T-helper 17 cell (primary cell): Measurements from ENCODE around the gene DYRK1A. TPM values are rescaled to one million over a fixed set of nuclear protein-coding genes. Genes with fewer than 3 reads are reported as not detected.
"Not testable (repeated sequence)": the region's sequence is repeated elsewhere in the genome, so short reads cannot be mapped to it uniquely, and the experiment has no call there.

ENCODE experiments used
- ATAC-seq: fragments of 150-1000 bp; cut with Tn5 transposase; 2 replicates; pipeline ENCODE4 v1.10.0; 2021; ENCODE audit warnings: mild to moderate bottlenecking, moderate library complexity
- DNase-seq, 3 donors: peaks; one replicate each; pipeline versions ENCODE4 v3.0.0 to v3.0.0-alpha.2; 2020 to 2021
- H3K9me3 ChIP-seq: one replicate; pipeline ENCODE4 v1.7.0; 2013; ENCODE audit warnings: low read length, mild to moderate bottlenecking; ENCODE audit not compliant: control insufficient read depth, poor library complexity, severe bottlenecking
- H3K27ac Mint-ChIP-seq: one replicate; pipeline ENCODE4 v1.8.0; 2022; ENCODE audit warnings: mild to moderate bottlenecking, moderate library complexity, mixed read lengths
- H3K27me3 Mint-ChIP-seq: one replicate; pipeline ENCODE4 v1.8.0; 2022; ENCODE audit warnings: mixed read lengths
- H3K36me3 Mint-ChIP-seq: one replicate; pipeline ENCODE4 v1.8.0; 2022; ENCODE audit warnings: low read depth, mixed read lengths
- H3K4me1 Mint-ChIP-seq: one replicate; pipeline ENCODE4 v1.8.0; 2022; ENCODE audit warnings: mild to moderate bottlenecking, mixed read lengths
- H3K4me3 Mint-ChIP-seq: one replicate; pipeline ENCODE4 v1.8.0; 2022; ENCODE audit warnings: mild to moderate bottlenecking, moderate library complexity, mixed read lengths
- total RNA-seq, 4 donors: library from RNA in 2 of 4; stranded (reverse) in 2 of 4; gene quantifications; one replicate each; pipeline ENCODE4 v1.2.3 and lab custom pipeline; 2022 to 2026

The DYRK1A gene
- total RNA-seq, 2 donors from 2014 or later, result 123 to 149 TPM

DNA sequence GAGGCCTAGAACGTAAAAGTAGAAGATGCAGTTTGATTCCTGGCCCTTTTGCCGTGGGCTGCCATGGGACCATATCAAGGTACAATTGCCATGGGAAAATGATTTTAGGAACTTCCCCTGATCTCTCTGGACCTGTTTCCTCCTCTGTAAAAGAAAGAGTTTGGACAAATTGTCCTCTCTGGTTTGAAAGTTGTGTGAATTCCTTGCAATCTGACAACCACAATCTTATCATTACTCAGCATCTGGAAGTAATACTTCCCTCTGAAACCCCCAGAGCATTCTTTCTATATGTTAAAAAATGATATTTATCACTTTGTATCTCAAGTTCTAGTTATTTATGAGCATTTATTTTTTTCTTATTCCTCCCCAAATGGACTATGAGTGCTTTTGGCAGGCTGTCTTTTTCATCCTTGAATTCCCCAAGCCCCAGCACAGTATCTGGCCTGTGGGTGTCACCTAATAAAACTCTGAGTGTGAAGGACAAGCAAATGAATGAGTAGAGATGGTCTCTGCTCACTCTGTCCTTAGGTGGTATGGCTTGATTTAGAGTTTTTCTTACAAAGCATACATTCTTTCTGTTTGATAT is 181.1 kb downstream of the DYRK1A start:
- DNase-seq (no peak), ATAC-seq (no peak)
- H3K9me3 ChIP-seq, result no peaks in the 10 kb centered on the region
- Mint-ChIP-seq H3K4me1 (peaks cover 7% of the 10 kb centered on the region), H3K27ac (no peak overlapping the region), H3K27me3 (peaks cover 36% of the 10 kb centered on the region), H3K4me3 (no peak overlapping the region), H3K36me3 (peaks cover 4% of the 10 kb centered on the region)

DNA sequence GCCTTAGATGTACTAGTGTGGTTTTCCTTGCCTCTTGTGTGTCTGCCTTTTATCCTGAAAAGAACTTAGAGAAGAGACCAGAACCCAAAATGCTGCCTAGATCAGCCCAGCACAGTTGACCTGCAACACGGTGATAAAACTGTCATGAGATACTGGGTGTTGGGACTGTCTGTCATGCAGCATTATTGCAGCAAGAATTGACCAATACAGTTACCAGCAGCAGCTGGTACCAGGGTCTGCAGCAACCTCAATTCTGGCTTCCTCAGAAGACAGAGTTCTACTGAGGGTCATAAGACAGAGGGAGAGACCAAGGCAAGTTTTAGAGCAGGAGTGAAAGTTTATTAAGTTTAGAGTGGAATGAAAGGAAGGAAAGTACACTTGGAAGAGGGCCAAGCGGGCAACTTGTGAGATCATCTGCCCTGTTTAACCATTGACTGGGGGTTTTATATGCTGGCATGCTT is 182.0 kb downstream of the DYRK1A start:
- no peak for ATAC-seq
- Mint-ChIP-seq H3K4me1 (peaks cover 7% of the 10 kb centered on the region), H3K36me3 (peaks cover 6% of the 10 kb centered on the region), H3K4me3 (no peak overlapping the region), H3K27ac (no peak overlapping the region), H3K27me3 (peaks cover 44% of the 10 kb centered on the region)
- no peaks in the 10 kb centered on the region for H3K9me3 ChIP-seq
- no peak for DNase-seq

DNA sequence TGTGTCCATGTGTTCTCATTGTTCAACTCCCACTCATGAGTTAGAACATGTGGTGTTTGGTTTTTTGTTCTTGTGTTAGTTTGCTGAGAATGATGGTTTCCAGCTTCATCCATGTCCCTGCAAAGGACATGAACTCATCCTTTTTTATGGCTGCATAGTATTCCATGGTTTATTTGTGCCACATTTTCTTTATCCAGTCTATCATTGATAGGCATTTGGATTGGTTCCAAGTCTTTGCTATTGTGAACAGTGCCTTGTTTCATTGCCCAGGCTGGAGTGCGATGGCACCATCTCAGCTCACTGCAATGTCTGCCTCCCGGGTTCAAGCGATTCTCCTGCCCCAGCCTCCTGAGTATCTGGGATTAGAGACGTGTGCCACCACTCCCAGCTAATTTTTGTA is 183.2 kb downstream of the DYRK1A start:
- H3K27ac Mint-ChIP-seq, H3K4me3 Mint-ChIP-seq, DNase-seq, ATAC-seq, H3K4me1 Mint-ChIP-seq, H3K36me3 Mint-ChIP-seq, H3K9me3 ChIP-seq: not testable (repeated sequence)
- peaks cover 49% of the 10 kb centered on the region for H3K27me3 Mint-ChIP-seq

DNA sequence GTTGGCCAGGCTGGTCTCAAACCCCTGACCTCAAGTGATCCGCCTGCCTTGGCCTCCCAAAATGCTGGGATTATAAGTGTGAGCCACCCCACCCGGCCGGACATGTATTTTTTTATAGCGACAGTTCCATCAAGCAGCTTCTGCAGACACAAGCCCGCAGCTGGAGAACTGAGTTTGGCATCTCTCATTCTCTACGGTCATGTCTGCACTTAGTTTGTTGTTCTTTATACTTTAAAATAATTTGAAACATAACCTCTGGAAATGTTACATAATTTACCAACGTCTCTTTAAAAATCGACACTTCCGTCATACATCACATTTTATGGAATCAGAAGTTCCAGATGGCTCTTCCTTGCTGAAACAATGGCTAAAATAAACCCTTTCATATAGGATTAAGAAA is 183.6 kb downstream of the DYRK1A start:
- peaks cover 6% of the 10 kb centered on the region for H3K36me3 Mint-ChIP-seq
- ATAC-seq (no peak), DNase-seq (no peak)
- H3K9me3 ChIP-seq, result no peaks in the 10 kb centered on the region
- peaks cover 51% of the 10 kb centered on the region for H3K27me3 Mint-ChIP-seq
- no peak overlapping the region for H3K27ac Mint-ChIP-seq
- H3K4me1 Mint-ChIP-seq, result peaks cover 7% of the 10 kb centered on the region
- no peak overlapping the region for H3K4me3 Mint-ChIP-seq

DNA sequence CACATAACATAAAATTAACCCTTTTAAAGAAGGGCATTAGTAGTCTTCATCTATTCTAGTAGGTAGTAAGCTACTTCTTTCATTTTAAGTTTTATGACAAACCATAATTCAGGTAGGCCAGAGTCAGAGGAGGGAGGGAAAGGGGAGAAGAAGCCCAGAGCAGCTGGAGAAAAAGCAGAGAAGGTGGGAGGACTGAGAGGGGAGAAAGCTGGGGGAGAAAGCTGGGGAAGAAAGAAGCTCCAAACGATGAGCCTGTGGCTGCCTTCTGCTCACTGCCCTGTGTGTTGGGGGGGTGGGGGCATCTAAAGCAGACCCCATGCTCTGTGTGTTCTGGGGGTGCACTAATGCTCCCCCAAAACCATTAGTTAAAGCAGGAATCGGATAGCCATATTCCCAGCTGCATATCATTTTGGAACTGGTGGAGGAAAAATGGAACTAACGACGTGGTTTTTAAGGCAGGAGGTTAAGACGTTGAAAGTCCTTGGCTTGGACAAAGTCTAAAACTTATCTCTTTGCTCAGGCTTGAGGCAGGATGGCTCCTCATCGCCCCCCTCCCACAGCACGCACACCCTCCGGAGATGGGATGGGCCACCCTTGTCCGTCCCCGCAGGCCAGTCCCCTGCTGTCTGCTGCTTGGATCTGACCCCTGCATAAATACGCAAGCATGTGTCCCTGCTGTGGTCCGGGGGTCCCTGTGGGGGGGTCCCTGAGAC is 184.2 kb downstream of the DYRK1A start:
- DNase-seq (no peak), ATAC-seq (no peak)
- H3K27me3 Mint-ChIP-seq, result peaks cover 49% of the 10 kb centered on the region
- peaks cover 7% of the 10 kb centered on the region for H3K4me1 Mint-ChIP-seq
- H3K36me3 Mint-ChIP-seq, result peaks cover 6% of the 10 kb centered on the region
- H3K4me3 Mint-ChIP-seq, result no peak overlapping the region
- H3K27ac Mint-ChIP-seq, result no peak overlapping the region
- H3K9me3 ChIP-seq, result no peaks in the 10 kb centered on the region

DNA sequence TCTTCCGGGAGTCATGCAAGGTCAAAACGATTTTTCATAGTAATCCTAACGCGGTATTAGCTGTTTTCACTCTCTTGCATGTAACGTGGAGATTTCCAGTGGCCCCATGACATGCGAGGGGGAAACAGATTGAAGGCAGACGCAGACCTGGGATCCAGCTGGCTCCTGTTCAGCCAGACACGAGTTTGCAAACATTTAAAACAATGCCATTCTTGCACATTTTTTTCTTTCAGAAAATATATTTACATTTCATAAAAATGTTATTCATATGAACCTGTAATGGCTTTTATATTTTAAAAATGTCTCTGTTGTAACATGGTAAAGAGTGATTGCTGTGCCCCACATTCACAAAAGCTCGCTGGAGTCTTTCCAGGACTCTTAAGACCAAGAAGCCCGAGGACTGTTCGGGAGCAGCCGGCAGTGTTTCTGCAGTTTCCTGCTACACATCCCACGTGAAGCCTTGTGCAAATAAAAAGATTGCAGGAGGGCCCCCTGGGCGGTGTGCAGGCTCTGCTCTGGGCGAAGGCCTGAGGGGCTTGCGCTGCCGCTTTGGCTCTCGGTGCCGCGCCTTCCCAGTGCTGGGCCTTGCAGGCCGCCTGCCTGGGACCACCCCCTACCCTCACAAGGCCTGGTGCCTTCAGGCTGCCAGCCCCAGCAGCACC is 184.9 kb downstream of the DYRK1A start:
- H3K9me3 ChIP-seq, result no peaks in the 10 kb centered on the region
- Mint-ChIP-seq H3K4me1 (peaks cover 5% of the 10 kb centered on the region), H3K27me3 (peaks cover 49% of the 10 kb centered on the region), H3K4me3 (no peak overlapping the region), H3K36me3 (peaks cover 6% of the 10 kb centered on the region), H3K27ac (no peak overlapping the region)
- ATAC-seq (no peak), DNase-seq (no peak)

DNA sequence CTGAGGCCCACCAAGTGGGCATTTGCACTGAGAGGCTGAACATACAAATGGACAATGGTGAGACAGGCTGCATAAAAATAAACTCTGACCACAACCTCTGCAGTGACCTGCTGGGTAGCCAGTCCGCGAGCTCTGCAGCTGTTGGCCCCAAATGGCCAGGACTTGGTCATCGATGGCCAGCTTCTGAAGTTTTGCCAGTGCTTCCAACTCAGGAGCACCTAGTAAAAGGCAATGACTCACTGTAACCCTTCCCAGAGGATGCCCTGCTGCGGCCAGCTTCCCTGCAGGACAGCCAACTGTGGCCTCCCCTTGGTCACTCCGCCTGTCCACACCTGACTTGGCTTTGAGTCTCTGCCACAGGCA is 185.4 kb downstream of the DYRK1A start:
- peaks cover 45% of the 10 kb centered on the region for H3K27me3 Mint-ChIP-seq
- H3K4me3 Mint-ChIP-seq, result no peak overlapping the region
- ATAC-seq (no peak), DNase-seq (no peak)
- no peak overlapping the region for H3K27ac Mint-ChIP-seq
- H3K4me1 Mint-ChIP-seq, result peaks cover 2% of the 10 kb centered on the region
- H3K36me3 Mint-ChIP-seq, result peaks cover 6% of the 10 kb centered on the region
- H3K9me3 ChIP-seq, result no peaks in the 10 kb centered on the region

DNA sequence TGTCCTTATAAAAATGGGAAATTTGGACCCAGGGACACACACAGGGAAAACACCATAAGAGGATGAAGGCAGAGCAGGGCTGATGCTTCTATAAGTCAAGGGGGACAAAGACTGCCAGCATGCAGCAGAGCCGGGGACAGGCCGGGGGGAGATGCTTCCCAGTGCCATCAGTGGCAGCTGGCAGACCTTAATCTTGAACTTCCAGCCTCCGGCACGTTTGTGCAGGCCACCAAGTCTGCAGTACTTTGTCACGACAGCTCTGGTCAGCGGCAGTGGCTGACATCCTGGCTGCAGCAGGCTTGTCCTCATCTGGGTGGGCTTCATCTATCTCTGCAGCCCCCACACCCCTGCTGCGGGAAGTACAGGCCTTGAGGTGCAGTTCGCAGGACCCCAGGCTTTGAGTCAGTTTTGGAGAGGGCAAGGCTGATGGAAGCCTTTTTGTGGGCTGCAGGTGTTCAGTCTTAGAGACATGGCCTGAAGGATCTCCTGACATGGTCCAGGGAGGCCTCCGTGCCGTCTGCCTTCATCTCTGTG is 186.0 kb downstream of the DYRK1A start:
- H3K27ac Mint-ChIP-seq, result no peak overlapping the region
- peaks cover 43% of the 10 kb centered on the region for H3K27me3 Mint-ChIP-seq
- H3K36me3 Mint-ChIP-seq, result peaks cover 6% of the 10 kb centered on the region
- H3K4me1 Mint-ChIP-seq, result no peaks in the 10 kb centered on the region
- no peak for DNase-seq
- no peak overlapping the region for H3K4me3 Mint-ChIP-seq
- H3K9me3 ChIP-seq, result no peaks in the 10 kb centered on the region
- no peak for ATAC-seq

DNA sequence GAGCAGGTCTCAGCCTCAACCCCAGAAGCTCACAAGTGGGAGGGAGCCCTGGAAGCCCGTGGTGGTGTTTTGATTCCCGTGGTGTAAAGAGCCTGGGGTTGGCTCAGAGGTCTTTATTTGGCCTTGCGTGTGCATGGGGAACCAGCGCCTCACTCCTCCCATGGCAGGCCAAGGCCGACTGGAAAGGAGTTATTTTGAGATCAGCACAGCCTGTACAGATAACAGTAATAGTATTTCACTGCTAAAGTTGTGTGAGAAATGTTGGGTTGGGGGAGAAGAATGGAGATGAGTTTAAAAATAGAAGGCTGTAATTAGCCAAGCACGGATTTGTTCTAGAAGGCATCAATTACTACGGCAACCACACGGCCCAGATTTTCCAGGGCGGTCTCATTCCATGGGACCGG is 186.5 kb downstream of the DYRK1A start:
- no peak overlapping the region for H3K4me3 Mint-ChIP-seq
- ATAC-seq (no peak), DNase-seq (no peak)
- peaks cover 38% of the 10 kb centered on the region for H3K27me3 Mint-ChIP-seq
- no peaks in the 10 kb centered on the region for H3K4me1 Mint-ChIP-seq
- H3K27ac Mint-ChIP-seq, result no peak overlapping the region
- peaks cover 6% of the 10 kb centered on the region for H3K36me3 Mint-ChIP-seq
- H3K9me3 ChIP-seq, result no peaks in the 10 kb centered on the region

DNA sequence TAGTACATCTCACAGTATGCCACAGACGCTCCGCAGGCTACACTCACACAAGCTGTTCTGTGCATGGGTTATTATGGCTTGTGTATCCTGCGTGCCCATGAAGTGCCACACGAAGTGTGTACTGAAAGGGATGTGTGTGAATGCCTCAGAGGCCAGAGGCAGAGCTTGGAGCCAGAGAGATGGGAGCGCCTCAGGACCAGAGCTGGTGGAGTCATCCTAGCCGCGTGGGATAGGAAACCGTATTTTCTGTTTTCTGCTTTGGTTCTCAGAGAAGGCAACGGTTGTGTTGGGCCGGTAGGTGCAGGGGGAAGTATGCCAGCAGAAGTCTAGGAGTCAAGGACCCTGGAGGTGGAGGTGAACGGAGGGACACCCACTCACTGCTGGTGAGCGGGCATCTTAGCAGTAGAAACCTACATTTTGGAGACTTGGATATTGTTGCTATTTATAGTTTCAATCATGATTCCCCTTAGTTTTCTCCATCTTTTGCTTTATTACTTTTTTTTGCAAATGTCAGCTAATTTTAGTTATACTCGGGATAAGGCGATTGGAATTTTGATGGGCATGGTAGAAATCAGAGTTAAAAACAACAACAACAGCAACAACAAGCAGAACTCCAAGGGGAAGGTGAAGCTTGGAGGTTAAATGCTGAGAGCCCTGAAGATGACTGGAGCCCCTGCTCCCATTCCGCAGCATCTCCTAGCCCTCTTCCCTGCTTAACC is 188.2 kb downstream of the DYRK1A start:
- ATAC-seq (no peak), DNase-seq (no peak)
- Mint-ChIP-seq H3K27ac (no peak overlapping the region), H3K27me3 (peaks cover 30% of the 10 kb centered on the region), H3K4me1 (no peaks in the 10 kb centered on the region), H3K36me3 (peaks cover 6% of the 10 kb centered on the region), H3K4me3 (no peak overlapping the region)
- no peaks in the 10 kb centered on the region for H3K9me3 ChIP-seq

DNA sequence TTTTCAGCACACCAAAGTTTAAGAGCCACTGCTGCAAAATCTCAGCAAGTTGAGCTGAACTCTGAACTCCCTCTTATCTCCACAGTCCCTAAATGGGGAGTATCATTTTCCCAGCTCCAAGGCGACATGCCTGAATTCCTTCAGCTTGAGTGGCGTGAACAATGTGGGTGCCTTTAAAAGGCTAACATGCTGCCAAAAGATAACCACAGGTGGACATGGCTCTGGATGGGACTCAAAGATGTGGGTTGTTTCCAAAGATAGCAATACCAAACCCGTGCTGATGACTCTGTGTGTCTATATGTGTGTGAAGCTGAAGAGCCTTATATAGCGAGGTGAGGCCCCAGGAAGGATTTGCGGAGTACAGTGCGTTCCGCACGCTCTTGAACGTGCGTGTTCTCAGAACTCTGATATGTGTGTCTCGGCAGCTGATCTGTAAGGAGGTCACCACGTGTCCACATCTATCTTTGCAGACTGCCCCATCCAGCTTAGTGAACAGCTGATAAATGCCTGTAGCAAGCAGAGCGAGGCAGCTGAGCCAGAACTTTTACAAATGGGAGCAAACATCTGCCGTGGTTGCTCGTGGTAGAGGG is 189.2 kb downstream of the DYRK1A start:
- no peak overlapping the region for H3K27ac Mint-ChIP-seq
- peaks cover 30% of the 10 kb centered on the region for H3K27me3 Mint-ChIP-seq
- peaks cover 2% of the 10 kb centered on the region for H3K36me3 Mint-ChIP-seq
- H3K4me1 Mint-ChIP-seq, result no peaks in the 10 kb centered on the region
- ATAC-seq (no peak), DNase-seq (no peak)
- H3K4me3 Mint-ChIP-seq, result no peak overlapping the region
- no peaks in the 10 kb centered on the region for H3K9me3 ChIP-seq

DNA sequence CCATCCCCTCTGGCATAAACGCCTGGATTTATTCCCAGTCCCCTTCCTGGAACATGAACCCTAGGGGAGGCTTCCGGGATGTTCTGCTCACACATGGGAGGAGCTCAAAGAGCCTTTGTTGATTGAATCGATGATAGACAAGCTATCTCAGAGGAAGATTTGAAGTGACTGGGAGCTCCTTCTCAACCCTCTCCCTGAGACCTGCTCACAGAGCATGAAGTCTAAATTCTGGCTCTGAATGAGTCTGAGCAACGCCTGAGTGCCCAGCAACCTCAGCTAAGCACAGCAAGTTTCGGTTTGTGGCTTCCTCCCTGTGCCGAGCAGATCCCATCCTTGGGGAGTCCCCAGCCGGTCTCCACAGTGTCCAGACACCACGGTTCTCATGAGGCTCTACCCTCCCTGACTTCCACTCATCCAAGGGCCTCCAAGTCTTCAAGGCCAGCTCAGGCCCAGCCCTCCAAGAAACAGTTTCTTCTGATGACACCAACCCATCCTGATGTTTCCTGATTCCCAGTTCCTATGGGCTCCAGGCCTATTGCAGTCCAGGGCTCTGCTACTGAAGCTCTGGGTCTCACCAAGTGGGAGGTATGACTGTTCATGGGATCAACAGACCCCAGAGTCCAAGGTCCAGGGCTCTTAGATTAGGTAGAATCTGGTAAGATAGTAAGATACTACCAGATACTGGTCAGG is 190.8 kb downstream of the DYRK1A start:
- H3K36me3 Mint-ChIP-seq, result peaks cover 2% of the 10 kb centered on the region
- ATAC-seq, result no peak
- no peak overlapping the region for H3K27ac Mint-ChIP-seq
- no peaks in the 10 kb centered on the region for H3K9me3 ChIP-seq
- peaks cover 30% of the 10 kb centered on the region for H3K27me3 Mint-ChIP-seq
- DNase-seq, result no peak
- no peak overlapping the region for H3K4me3 Mint-ChIP-seq
- no peaks in the 10 kb centered on the region for H3K4me1 Mint-ChIP-seq
